Measurements from ENCODE around the gene RPEL1.
"Not testable (repeated sequence)": the region's sequence is repeated elsewhere in the genome, so short reads cannot be mapped to it uniquely, and the experiment has no call there.

The RPEL1 gene

GRCh38 chr10:103241262-103242011 is 4.2 kb upstream of the RPEL1 start:
- no peaks in the 10 kb centered on the region for H3K27me3 ChIP-seq (ENCODE audit: control insufficient read depth, insufficient read depth, low read length)
- no peak overlapping the region for H3K27ac ChIP-seq (ENCODE audit: low read depth, low read length)
- H3K9ac ChIP-seq (ENCODE audit: low read length): no peak overlapping the region
- H3K4me1 ChIP-seq (ENCODE audit: control insufficient read depth, insufficient read depth, low read length): no peaks in the 10 kb centered on the region
- no peak overlapping the region for H3K4me3 ChIP-seq (ENCODE audit: low read length)
- H3K36me3 ChIP-seq (ENCODE audit: control insufficient read depth, insufficient read depth, low read length): no peaks in the 10 kb centered on the region

GRCh38 chr10:103244666-103245271 is 918 bp upstream of the RPEL1 start:
- Histone ChIP-seq H3K9ac (ENCODE audit: low read length) (no peak overlapping the region), H3K4me1 (ENCODE audit: control insufficient read depth, insufficient read depth, low read length) (no peaks in the 10 kb centered on the region), H3K27ac (ENCODE audit: low read depth, low read length) (no peak overlapping the region), H3K36me3 (ENCODE audit: control insufficient read depth, insufficient read depth, low read length) (no peaks in the 10 kb centered on the region), H3K4me3 (ENCODE audit: low read length) (no peak overlapping the region), H3K27me3 (ENCODE audit: control insufficient read depth, insufficient read depth, low read length) (no peaks in the 10 kb centered on the region)

- Histone ChIP-seq H3K27ac (ENCODE audit: low read depth, low read length) (no peak overlapping the region), H3K4me3 (ENCODE audit: low read length) (no peak overlapping the region), H3K9ac (ENCODE audit: low read length) (no peak overlapping the region), H3K36me3 (ENCODE audit: control insufficient read depth, insufficient read depth, low read length) (no peaks in the 10 kb centered on the region), H3K27me3 (ENCODE audit: control insufficient read depth, insufficient read depth, low read length) (no peaks in the 10 kb centered on the region), H3K4me1 (ENCODE audit: control insufficient read depth, insufficient read depth, low read length) (no peaks in the 10 kb centered on the region)
Measured at GRCh38 chr10:103246324-103246723, 637 bp downstream of the RPEL1 start.

GRCh38 chr10:103254113-103254512 is 8.4 kb downstream of the RPEL1 start:
- no peaks in the 10 kb centered on the region for H3K36me3 ChIP-seq (ENCODE audit: control insufficient read depth, insufficient read depth, low read length)
- no peak overlapping the region for H3K9ac ChIP-seq (ENCODE audit: low read length)
- H3K27ac ChIP-seq (ENCODE audit: low read depth, low read length): no peak overlapping the region
- H3K27me3 ChIP-seq (ENCODE audit: control insufficient read depth, insufficient read depth, low read length): no peaks in the 10 kb centered on the region
- no peak overlapping the region for H3K4me3 ChIP-seq (ENCODE audit: low read length)
- H3K4me1 ChIP-seq (ENCODE audit: control insufficient read depth, insufficient read depth, low read length): no peaks in the 10 kb centered on the region

GRCh38 chr10:103254538-103255325 is 9.0 kb downstream of the RPEL1 start:
- no peak overlapping the region for H3K9ac ChIP-seq (ENCODE audit: low read length)
- no peaks in the 10 kb centered on the region for H3K36me3 ChIP-seq (ENCODE audit: control insufficient read depth, insufficient read depth, low read length)
- H3K4me3 ChIP-seq (ENCODE audit: low read length): no peak overlapping the region
- H3K27me3 ChIP-seq (ENCODE audit: control insufficient read depth, insufficient read depth, low read length): no peaks in the 10 kb centered on the region
- H3K27ac ChIP-seq (ENCODE audit: low read depth, low read length): no peak overlapping the region
- H3K4me1 ChIP-seq (ENCODE audit: control insufficient read depth, insufficient read depth, low read length): no peaks in the 10 kb centered on the region

GRCh38 chr10:103256613-103257012 is 10.9 kb downstream of the RPEL1 start:
- Histone ChIP-seq H3K9ac (ENCODE audit: low read length) (no peak overlapping the region), H3K27ac (ENCODE audit: low read depth, low read length) (no peak overlapping the region), H3K4me3 (ENCODE audit: low read length) (no peak overlapping the region), H3K27me3 (ENCODE audit: control insufficient read depth, insufficient read depth, low read length) (no peaks in the 10 kb centered on the region), H3K36me3 (ENCODE audit: control insufficient read depth, insufficient read depth, low read length) (no peaks in the 10 kb centered on the region), H3K4me1 (ENCODE audit: control insufficient read depth, insufficient read depth, low read length) (no peaks in the 10 kb centered on the region)

- Histone ChIP-seq H3K4me3 (ENCODE audit: low read length) (no peak overlapping the region), H3K36me3 (ENCODE audit: control insufficient read depth, insufficient read depth, low read length) (no peaks in the 10 kb centered on the region), H3K4me1 (ENCODE audit: control insufficient read depth, insufficient read depth, low read length) (no peaks in the 10 kb centered on the region), H3K27ac (ENCODE audit: low read depth, low read length) (no peak overlapping the region), H3K9ac (ENCODE audit: low read length) (no peak overlapping the region), H3K27me3 (ENCODE audit: control insufficient read depth, insufficient read depth, low read length) (no peaks in the 10 kb centered on the region)
Measured at GRCh38 chr10:103257812-103258211, 12.1 kb downstream of the RPEL1 start.

- not testable (repeated sequence) for H3K27me3 ChIP-seq (ENCODE audit: control insufficient read depth, insufficient read depth, low read length); H3K9ac ChIP-seq (ENCODE audit: low read length); H3K4me1 ChIP-seq (ENCODE audit: control insufficient read depth, insufficient read depth, low read length); H3K27ac ChIP-seq (ENCODE audit: low read depth, low read length); H3K36me3 ChIP-seq (ENCODE audit: control insufficient read depth, insufficient read depth, low read length); H3K4me3 ChIP-seq (ENCODE audit: low read length)
Measured at GRCh38 chr10:103258928-103259327, 13.2 kb downstream of the RPEL1 start.

GRCh38 chr10:103259989-103260388 is 14.3 kb downstream of the RPEL1 start:
- H3K9ac ChIP-seq (ENCODE audit: low read length): no peak overlapping the region

GRCh38 chr10:103262229-103262628 is 16.5 kb downstream of the RPEL1 start:
- no peak overlapping the region for H3K9ac ChIP-seq (ENCODE audit: low read length)
- H3K27me3 ChIP-seq (ENCODE audit: control insufficient read depth, insufficient read depth, low read length): no peaks in the 10 kb centered on the region
- no peaks in the 10 kb centered on the region for H3K36me3 ChIP-seq (ENCODE audit: control insufficient read depth, insufficient read depth, low read length)
- H3K4me3 ChIP-seq (ENCODE audit: low read length): no peak overlapping the region
- no peak overlapping the region for H3K27ac ChIP-seq (ENCODE audit: low read depth, low read length)
- no peaks in the 10 kb centered on the region for H3K4me1 ChIP-seq (ENCODE audit: control insufficient read depth, insufficient read depth, low read length)

More at GRCh38 chr10:103259989-103260388, 14.3 kb downstream of the RPEL1 start:
- Histone ChIP-seq H3K27me3 (ENCODE audit: control insufficient read depth, insufficient read depth, low read length) (no peaks in the 10 kb centered on the region), H3K4me3 (ENCODE audit: low read length) (no peak overlapping the region), H3K36me3 (ENCODE audit: control insufficient read depth, insufficient read depth, low read length) (no peaks in the 10 kb centered on the region), H3K27ac (ENCODE audit: low read depth, low read length) (no peak overlapping the region), H3K4me1 (ENCODE audit: control insufficient read depth, insufficient read depth, low read length) (no peaks in the 10 kb centered on the region)

GRCh38 chr10:103265717-103266329 is 20.1 kb downstream of the RPEL1 start:
- Histone ChIP-seq H3K4me3 (ENCODE audit: low read length) (no peak overlapping the region), H3K27me3 (ENCODE audit: control insufficient read depth, insufficient read depth, low read length) (no peaks in the 10 kb centered on the region), H3K9ac (ENCODE audit: low read length) (no peak overlapping the region), H3K4me1 (ENCODE audit: control insufficient read depth, insufficient read depth, low read length) (no peaks in the 10 kb centered on the region), H3K36me3 (ENCODE audit: control insufficient read depth, insufficient read depth, low read length) (no peaks in the 10 kb centered on the region), H3K27ac (ENCODE audit: low read depth, low read length) (no peak overlapping the region)

- Histone ChIP-seq H3K27ac (ENCODE audit: low read depth, low read length) (no peak overlapping the region), H3K4me1 (ENCODE audit: control insufficient read depth, insufficient read depth, low read length) (no peaks in the 10 kb centered on the region), H3K27me3 (ENCODE audit: control insufficient read depth, insufficient read depth, low read length) (peaks cover 5% of the 10 kb centered on the region)
Measured at GRCh38 chr10:103273041-103273441, 27.4 kb downstream of the RPEL1 start.

More at GRCh38 chr10:103273041-103273441, 27.4 kb downstream of the RPEL1 start:
- Histone ChIP-seq H3K9ac (ENCODE audit: low read length) (no peak overlapping the region), H3K4me3 (ENCODE audit: low read length) (no peak overlapping the region), H3K36me3 (ENCODE audit: control insufficient read depth, insufficient read depth, low read length) (no peaks in the 10 kb centered on the region)
